Anterior cingulate cortex (tissue), 58 donors: ENCODE results near the gene RTN3.

Experiments used
- DNase-seq, 58 donors: peaks; one replicate each; lab custom pipeline; 2025; lab: John Stamatoyannopoulos, UW

Gene RTN3

GRCh38 chr11:63736864-63737263 lies 55.6 kb downstream of the RTN3 start:
- DNase-seq, result no peak

GRCh38 chr11:63737718-63738117 lies 56.4 kb downstream of the RTN3 start:
- no peak for DNase-seq

- DNase-seq, result peak in 44 of 58 donors; percentile 1 to 73 (median 32)
Measured at GRCh38 chr11:63738720-63739360, 57.5 kb downstream of the RTN3 start.

- no peak for DNase-seq
Measured at GRCh38 chr11:63745304-63746170, 64.2 kb downstream of the RTN3 start.

- DNase-seq, result no peak
Measured at GRCh38 chr11:63747011-63747410, 65.7 kb downstream of the RTN3 start.

GRCh38 chr11:63749624-63750023 lies 68.3 kb downstream of the RTN3 start:
- DNase-seq, result no peak

GRCh38 chr11:63756919-63757761 lies 75.8 kb downstream of the RTN3 start:
- no peak for DNase-seq

- DNase-seq, result no peak
Measured at GRCh38 chr11:63760487-63761079, 79.3 kb downstream of the RTN3 start.

- no peak for DNase-seq
Measured at GRCh38 chr11:63761188-63761587, 79.9 kb downstream of the RTN3 start.

- peak in 13 of 58 donors; percentile 6 to 62 (median 31) for DNase-seq
Measured at GRCh38 chr11:63761931-63762653, 80.8 kb downstream of the RTN3 start.

GRCh38 chr11:63762654-63763495 lies 81.6 kb downstream of the RTN3 start:
- peak in 49 of 58 donors; percentile 30 to 82 (median 60) for DNase-seq

GRCh38 chr11:63763496-63764339 lies 82.4 kb downstream of the RTN3 start:
- peak in 16 of 58 donors; percentile 16 to 54 (median 31) for DNase-seq

GRCh38 chr11:63764340-63764678 lies 83.0 kb downstream of the RTN3 start:
- DNase-seq, result no peak

- no peak for DNase-seq
Measured at GRCh38 chr11:63764679-63765647, 83.7 kb downstream of the RTN3 start.

- DNase-seq, result no peak
Measured at GRCh38 chr11:63765688-63766241, 84.5 kb downstream of the RTN3 start.

GRCh38 chr11:63766531-63767235 lies 85.4 kb downstream of the RTN3 start:
- peak in 3 of 58 donors; percentile 14 to 48 (median 42) for DNase-seq
